HUES6 (cell line): ENCODE data around the gene PPM1E.
"Not testable (repeated sequence)": the region's sequence is repeated elsewhere in the genome, so short reads cannot be mapped to it uniquely, and the experiment has no call there.

Source experiments
- H3K27ac ChIP-seq: 2 replicates; pipeline ENCODE4 v1.7.0; 2013; ENCODE audit warnings: low read depth, mild to moderate bottlenecking, low read length, inconsistent platforms
- H3K27me3 ChIP-seq: 2 replicates; pipeline ENCODE4 v1.6.1; 2013; ENCODE audit warnings: low read length; ENCODE audit not compliant: control insufficient read depth, insufficient read depth
- H3K36me3 ChIP-seq: 2 replicates; pipeline ENCODE4 v1.6.1; 2013; ENCODE audit warnings: low read length; ENCODE audit not compliant: control insufficient read depth, insufficient read depth
- H3K4me1 ChIP-seq: 2 replicates; pipeline ENCODE4 v1.6.1; 2013; ENCODE audit warnings: low read length; ENCODE audit not compliant: control insufficient read depth, insufficient read depth
- H3K4me3 ChIP-seq: 2 replicates; pipeline ENCODE4 v1.5.1; 2013; ENCODE audit warnings: low read depth, low read length
- H3K9ac ChIP-seq: one replicate; pipeline ENCODE4 v1.6.1; 2013; ENCODE audit warnings: mild to moderate bottlenecking, low read length
- H3K9me3 ChIP-seq: 2 replicates; pipeline ENCODE4 v1.6.1; 2013; ENCODE audit warnings: low read depth, low read length; ENCODE audit not compliant: control insufficient read depth, insufficient read depth

Gene PPM1E

GRCh38 chr17:58779446-58779845, 23.8 kb downstream of the PPM1E start:
- H3K27me3 ChIP-seq = no peaks in the 10 kb centered on the region
- H3K9me3 ChIP-seq = no peaks in the 10 kb centered on the region
- H3K36me3 ChIP-seq = no peaks in the 10 kb centered on the region
- H3K4me1 ChIP-seq = no peaks in the 10 kb centered on the region
- H3K27ac ChIP-seq = no peak overlapping the region
- H3K4me3 ChIP-seq = no peak overlapping the region
- H3K9ac ChIP-seq = no peak overlapping the region

DNA sequence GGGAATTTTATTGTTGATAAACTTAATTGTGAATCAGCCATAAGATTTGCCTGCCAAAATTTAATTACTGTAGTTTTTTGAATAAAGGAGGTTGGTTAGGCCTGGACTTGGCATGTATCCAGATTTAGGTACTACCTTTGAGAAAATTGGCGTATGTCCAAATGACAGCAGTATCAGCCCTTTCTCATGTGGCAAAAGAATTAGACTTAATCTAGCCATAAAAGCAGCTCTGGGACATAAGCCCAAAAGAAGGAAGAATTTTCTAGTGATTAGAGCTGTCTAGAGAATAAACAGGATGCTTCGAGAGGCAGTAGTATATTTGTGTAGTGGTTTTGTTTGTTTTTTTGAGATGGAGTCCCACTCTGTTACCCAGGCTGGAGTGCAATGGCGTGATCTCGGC, 27.7 kb downstream of the PPM1E start:
- Histone ChIP-seq H3K27me3 (no peaks in the 10 kb centered on the region), H3K27ac (no peak overlapping the region), H3K4me1 (no peaks in the 10 kb centered on the region), H3K9ac (no peak overlapping the region), H3K36me3 (no peaks in the 10 kb centered on the region), H3K9me3 (no peaks in the 10 kb centered on the region), H3K4me3 (no peak overlapping the region)

DNA sequence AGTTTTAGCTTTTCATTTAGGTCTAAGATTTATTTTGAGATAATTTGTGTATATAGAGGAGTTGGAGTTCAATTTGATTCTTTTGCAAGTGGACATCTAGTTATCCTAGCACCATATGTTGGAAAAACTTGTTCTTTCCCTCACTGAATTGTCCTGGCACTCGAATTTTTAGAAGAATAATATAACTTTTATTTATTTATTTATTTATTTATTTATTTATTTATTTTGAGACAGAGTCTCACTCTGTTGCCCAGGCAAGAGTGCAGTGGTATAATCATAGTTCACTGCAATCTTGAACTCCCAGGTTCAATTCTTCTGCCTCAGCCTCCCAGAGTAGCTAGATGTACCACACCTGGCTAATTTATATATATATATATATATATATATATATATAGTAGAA, 29.4 kb downstream of the PPM1E start:
- no peaks in the 10 kb centered on the region for H3K9me3 ChIP-seq
- H3K27me3 ChIP-seq = no peaks in the 10 kb centered on the region
- no peaks in the 10 kb centered on the region for H3K4me1 ChIP-seq
- no peaks in the 10 kb centered on the region for H3K36me3 ChIP-seq
- no peak overlapping the region for H3K9ac ChIP-seq
- no peak overlapping the region for H3K4me3 ChIP-seq
- H3K27ac ChIP-seq = no peak overlapping the region

- Histone ChIP-seq H3K4me3 (no peak overlapping the region), H3K4me1 (no peaks in the 10 kb centered on the region), H3K27me3 (no peaks in the 10 kb centered on the region), H3K36me3 (no peaks in the 10 kb centered on the region), H3K9ac (no peak overlapping the region), H3K27ac (no peak overlapping the region), H3K9me3 (no peaks in the 10 kb centered on the region)
These were observed 31.1 kb downstream of the PPM1E start for GRCh38 chr17:58786586-58787295.

- Histone ChIP-seq H3K27ac (no peak overlapping the region), H3K9me3 (no peaks in the 10 kb centered on the region), H3K36me3 (no peaks in the 10 kb centered on the region), H3K27me3 (no peaks in the 10 kb centered on the region), H3K9ac (no peak overlapping the region), H3K4me3 (no peak overlapping the region), H3K4me1 (no peaks in the 10 kb centered on the region)
These were observed 32.5 kb downstream of the PPM1E start for GRCh38 chr17:58788199-58788598.

- H3K4me1 ChIP-seq = no peaks in the 10 kb centered on the region
- H3K27me3 ChIP-seq = no peaks in the 10 kb centered on the region
- H3K4me3 ChIP-seq = no peak overlapping the region
- H3K27ac ChIP-seq = no peak overlapping the region
- H3K36me3 ChIP-seq = no peaks in the 10 kb centered on the region
- H3K9ac ChIP-seq = no peak overlapping the region
- H3K9me3 ChIP-seq = no peaks in the 10 kb centered on the region
These were observed 33.5 kb downstream of the PPM1E start for GRCh38 chr17:58789160-58789559.

- H3K9ac ChIP-seq = no peak overlapping the region
- no peaks in the 10 kb centered on the region for H3K4me1 ChIP-seq
- H3K9me3 ChIP-seq = no peaks in the 10 kb centered on the region
- H3K27me3 ChIP-seq = no peaks in the 10 kb centered on the region
- H3K36me3 ChIP-seq = no peaks in the 10 kb centered on the region
- H3K27ac ChIP-seq = no peak overlapping the region
- H3K4me3 ChIP-seq = no peak overlapping the region
These were observed 34.2 kb downstream of the PPM1E start for GRCh38 chr17:58789831-58790230.

GRCh38 chr17:58794508-58794907, 38.9 kb downstream of the PPM1E start:
- not testable (repeated sequence) for H3K27ac ChIP-seq, H3K27me3 ChIP-seq, H3K9ac ChIP-seq, H3K4me1 ChIP-seq, H3K36me3 ChIP-seq, H3K9me3 ChIP-seq, H3K4me3 ChIP-seq

DNA sequence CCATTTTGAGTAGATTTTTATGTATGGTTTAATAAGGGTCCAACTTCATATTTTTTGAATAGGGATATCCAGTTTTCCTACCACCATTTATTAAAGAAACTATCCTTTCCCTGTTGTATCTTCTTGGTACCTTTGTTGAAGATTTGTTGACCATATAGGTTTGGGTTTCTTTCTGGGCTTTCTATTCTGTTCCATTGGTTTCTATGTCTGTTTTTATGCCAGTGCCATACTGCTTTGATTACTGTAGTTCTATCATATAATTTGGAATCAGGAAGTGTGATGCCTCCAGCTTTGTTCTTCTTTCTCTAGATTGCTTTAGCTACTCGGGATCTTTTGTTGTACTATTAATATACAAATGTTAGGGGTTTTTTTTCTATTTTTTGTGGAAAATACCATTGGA, 46.5 kb downstream of the PPM1E start:
- Histone ChIP-seq H3K9ac (no peak overlapping the region), H3K27me3 (no peaks in the 10 kb centered on the region), H3K27ac (no peak overlapping the region), H3K36me3 (no peaks in the 10 kb centered on the region), H3K4me3 (no peak overlapping the region), H3K9me3 (no peaks in the 10 kb centered on the region), H3K4me1 (no peaks in the 10 kb centered on the region)

DNA sequence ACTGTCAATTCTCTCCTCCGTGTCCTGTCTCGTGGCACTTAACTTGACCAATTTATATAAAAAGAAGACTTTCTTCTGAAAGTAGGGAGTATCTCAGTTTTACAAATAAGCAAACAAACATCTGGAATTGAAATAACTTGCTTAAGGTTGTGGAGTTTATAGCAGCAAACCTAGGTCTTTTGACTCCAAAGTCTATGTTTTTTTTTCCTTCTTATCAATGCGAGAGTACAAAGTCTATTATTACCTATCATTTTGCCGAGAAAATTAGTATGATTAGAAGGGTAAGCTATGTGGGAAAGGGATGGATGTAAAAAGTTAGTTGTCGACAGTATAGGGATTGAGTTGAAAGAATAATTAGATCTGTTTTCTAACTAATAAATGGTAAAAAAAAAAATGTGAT, 50.4 kb downstream of the PPM1E start:
- Histone ChIP-seq H3K27ac (no peak overlapping the region), H3K36me3 (no peaks in the 10 kb centered on the region), H3K27me3 (no peaks in the 10 kb centered on the region), H3K4me1 (no peaks in the 10 kb centered on the region), H3K4me3 (no peak overlapping the region), H3K9ac (no peak overlapping the region), H3K9me3 (no peaks in the 10 kb centered on the region)

DNA sequence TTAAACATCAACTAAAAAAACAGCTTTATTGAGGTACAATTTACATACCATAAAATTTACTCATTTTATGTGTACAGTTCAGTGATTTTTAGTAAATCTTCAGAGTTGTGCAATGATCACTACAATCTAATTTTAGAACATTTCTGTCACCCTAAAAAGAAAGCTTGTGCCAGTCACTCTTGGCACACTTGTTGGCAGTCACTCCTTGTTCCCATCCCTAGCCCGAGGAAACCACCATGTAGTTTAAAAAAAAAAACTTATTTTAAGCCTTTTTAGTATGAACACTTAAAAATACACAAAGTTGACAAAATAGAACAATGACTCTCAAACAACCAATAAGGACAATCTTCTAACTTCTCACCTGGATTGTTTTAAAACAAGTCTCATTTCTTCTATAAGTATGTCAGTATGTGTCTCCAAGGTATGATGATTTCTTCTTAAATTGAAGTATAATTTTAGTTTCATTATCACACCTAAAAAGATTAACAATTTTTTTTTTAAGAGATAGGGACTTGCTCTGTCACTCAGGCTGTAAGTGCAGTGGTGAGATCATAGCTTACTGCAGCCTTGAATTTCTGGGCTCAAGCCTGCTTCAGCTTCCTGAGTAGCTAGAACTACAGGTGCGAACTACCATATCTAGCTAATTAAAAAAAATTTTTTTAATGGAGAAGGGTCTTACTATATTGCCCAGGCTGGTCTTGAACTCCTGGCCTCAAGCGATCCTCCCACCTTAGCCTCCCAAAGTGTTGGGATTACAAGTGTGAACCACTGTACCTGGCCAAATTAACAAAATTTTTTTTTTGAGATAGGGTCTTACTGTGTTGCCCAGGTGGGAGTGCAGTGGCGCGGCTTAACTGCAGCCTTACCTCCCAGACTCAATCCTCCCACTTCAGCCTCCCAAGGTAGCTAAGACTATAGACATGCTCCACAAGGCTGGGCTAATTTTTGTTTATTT, 53.2 kb downstream of the PPM1E start:
- Histone ChIP-seq H3K27me3 (no peaks in the 10 kb centered on the region), H3K9me3 (no peaks in the 10 kb centered on the region), H3K27ac (no peak overlapping the region), H3K4me3 (no peak overlapping the region), H3K36me3 (no peaks in the 10 kb centered on the region), H3K4me1 (no peaks in the 10 kb centered on the region), H3K9ac (no peak overlapping the region)
